A549 treated with RU486 at 1 μM for 4 hours (cell line): ENCODE results near the gene PGM3. TPM values are rescaled to one million over a fixed set of nuclear protein-coding genes. Genes with fewer than 3 reads are reported as not detected.

Experiments
- total RNA-seq: library from RNA; stranded (reverse); fragments of 200-300 nt; extraction: Qiagen RNA extraction; gene quantifications from 5 replicates; pipeline ENCODE4 v1.2.3, GENCODE V29; 2022; ENCODE audit warnings: low read depth

The PGM3 gene
- total RNA-seq: 25.2 to 31.1 TPM (median 26.3 TPM) in 5 replicates

GRCh38 chr6:83192871-83193746 is at the start of gene PGM3, which contains the start of gene RWDD2A:
TSS of gene PGM3 (minus strand) at chr6:83193265. CDS start at chr6:83191012, 2,253 bp downstream.
TSS of gene RWDD2A (plus strand) at chr6:83193357. CDS start at chr6:83194452, 1,095 bp downstream.

Other genes starting within 250 kb of the PGM3 start
- gene UBE3D, start 127.4 kb downstream of the PGM3 start, total RNA-seq: 3.8 to 4.9 TPM (median 4.5 TPM) in 5 replicates
- gene DOP1A, start 125.6 kb downstream of the PGM3 start, total RNA-seq: 1.8 to 3.5 TPM (median 2.8 TPM) in 5 replicates
- gene RWDD2A, start 92 bp upstream of the PGM3 start, total RNA-seq: 0.97 to 2.1 TPM (median 1.6 TPM) in 5 replicates
- gene ME1, start 237.8 kb upstream of the PGM3 start, total RNA-seq: 32.6 to 47.6 TPM (median 41.6 TPM) in 5 replicates